HepG2 (cell line): Measurements from ENCODE around the gene GYG1. TPM values are rescaled to one million over a fixed set of nuclear protein-coding genes. Genes with fewer than 3 reads are reported as not detected.

Experiments
- GZF1 ChIP-seq: sonication (generic); formaldehyde crosslinking; IDR thresholded peaks from 2 replicates; pipeline ENCODE4 v1.5.1; 2020; ENCODE audit warnings: mild to moderate bottlenecking, missing genetic modification reagents
- HMGXB4 ChIP-seq, 2 experiments: sonication (generic) in 1 of 2; formaldehyde crosslinking in 1 of 2; IDR thresholded peaks; 2 replicates each; pipeline versions ENCODE4 v1.4.0 to v1.6.1; 2018 to 2020; ENCODE audit warnings: missing genetic modification reagents in 2 of 2, borderline replicate concordance in 1 of 2, low read depth in 1 of 2, mild to moderate bottlenecking in 1 of 2, missing biosample characterization in 1 of 2
- ISX ChIP-seq: sonication (generic); formaldehyde crosslinking; conservative IDR thresholded peaks from 2 replicates; pipeline ENCODE4 v1.5.0; 2020; ENCODE audit warnings: missing genetic modification reagents
- JDP2 ChIP-seq: sonication (generic); formaldehyde crosslinking; IDR thresholded peaks from 2 replicates; pipeline ENCODE4 v1.8.1; 2022; ENCODE audit warnings: missing genetic modification reagents, borderline replicate concordance
- MED1 ChIP-seq: sonication (generic); formaldehyde crosslinking; IDR thresholded peaks from 2 replicates; pipeline ENCODE4 v1.4.0; 2020; ENCODE audit warnings: missing genetic modification reagents
- STAG1 ChIP-seq: sonication (generic); formaldehyde crosslinking; IDR thresholded peaks from 2 replicates; pipeline ENCODE4 v1.4.0; 2020; ENCODE audit warnings: missing genetic modification reagents
- THYN1 ChIP-seq: sonication (generic); formaldehyde crosslinking; IDR thresholded peaks from 2 replicates; pipeline ENCODE4 v1.8.1; 2023; ENCODE audit warnings: low read depth, mild to moderate bottlenecking, moderate library complexity, missing genetic modification reagents, borderline replicate concordance
- TRAFD1 ChIP-seq: sonication (generic); formaldehyde crosslinking; IDR thresholded peaks from 2 replicates; pipeline ENCODE4 v1.5.1; 2020; ENCODE audit warnings: missing genetic modification reagents, mild to moderate bottlenecking, borderline replicate concordance
- XBP1 ChIP-seq: sonication (generic); formaldehyde crosslinking; IDR thresholded peaks from 2 replicates; pipeline ENCODE4 v1.5.0; 2020; ENCODE audit warnings: missing genetic modification reagents
- ZNF430 ChIP-seq: sonication (generic); formaldehyde crosslinking; IDR thresholded peaks from 2 replicates; pipeline ENCODE4 v1.9.0; 2021; ENCODE audit warnings: mild to moderate bottlenecking, missing genetic modification reagents
- ZNF513 ChIP-seq: sonication (generic); formaldehyde crosslinking; conservative IDR thresholded peaks from 2 replicates; pipeline ENCODE4 v1.5.0; 2020; ENCODE audit warnings: missing genetic modification reagents
- ZNF572 ChIP-seq: sonication (generic); formaldehyde crosslinking; IDR thresholded peaks from 2 replicates; pipeline ENCODE4 v1.5.1; 2020; ENCODE audit warnings: mild to moderate bottlenecking, missing genetic modification reagents
- ZNF619 ChIP-seq: sonication (generic); formaldehyde crosslinking; IDR thresholded peaks from 2 replicates; pipeline ENCODE4 v1.4.0; 2020; ENCODE audit warnings: mild to moderate bottlenecking, missing genetic modification reagents
- ZNF768 ChIP-seq: sonication (generic); formaldehyde crosslinking; IDR thresholded peaks from 2 replicates; pipeline ENCODE4 v1.4.0; 2020; ENCODE audit warnings: missing genetic modification reagents
- polyA plus RNA-seq, 8 experiments: library from polyadenylated mRNA; depleted of rRNA in 3 of 8; stranded (reverse) in 7 of 8; unstranded in 1 of 8; fragments of >200 nt; fragmentation: Illumina TruSeq in 4 of 8; extraction: Trizol in 4 of 8; gene quantifications; 2 replicates each; pipeline versions ENCODE4 v1.2.1 to v1.2.3, GENCODE V29; 2011 to 2016; ENCODE audit warnings: low read depth in 4 of 8, missing spikeins in 1 of 8, mixed read lengths in 1 of 8; ENCODE audit not compliant: insufficient read depth in 1 of 8
- total RNA-seq, 5 experiments: library from RNA; depleted of rRNA; stranded (reverse); fragments of >200 nt; fragmentation: Illumina TruSeq; extraction: Trizol; gene quantifications; 2 replicates each; pipeline ENCODE4 v1.2.3, GENCODE V29; 2016; ENCODE audit warnings: low read depth in 1 of 5
- TF ChIP-seq, protein P1 (sequence below): sonication (generic); formaldehyde crosslinking; IDR thresholded peaks from 2 replicates; pipeline ENCODE4 v1.4.0; 2020; ENCODE audit warnings: missing genetic modification reagents

The GYG1 gene
- total and polyA plus RNA-seq, 2 of the 13 experiments (the other 11 are each of a cell fraction or from before 2014, with no cell fraction given): 15.7 to 28.1 TPM

GRCh38 chr3:148957586-148957985 lies 33.8 kb upstream of the GYG1 start (continued):
- TF ChIP-seq HMGXB4 (CRISPR knock-in tag; IDR thresholded peaks at IDR 0.05; ENCODE audit: borderline replicate concordance in 1 of 2, low read depth in 1 of 2) (peak in 1 of 2 experiments; percentile 64; a peak in 2 of 4 replicates), ZNF572 (CRISPR knock-in tag) (no peak), TRAFD1 (CRISPR knock-in tag) (no peak), ZNF513 (CRISPR knock-in tag) (no peak), ZNF430 (no peak), JDP2 (CRISPR knock-in tag) (no peak), GZF1 (no peak), MED1 (CRISPR knock-in tag) (peak; percentile 28; the same call in 1 of the 2 replicates), ZNF768 (no peak), ISX (CRISPR knock-in tag) (no peak), STAG1 (CRISPR knock-in tag) (peak; percentile 75), ZNF619 (no peak), XBP1 (CRISPR knock-in tag) (no peak), THYN1 (no peak)
- TF ChIP-seq, protein P1, sequence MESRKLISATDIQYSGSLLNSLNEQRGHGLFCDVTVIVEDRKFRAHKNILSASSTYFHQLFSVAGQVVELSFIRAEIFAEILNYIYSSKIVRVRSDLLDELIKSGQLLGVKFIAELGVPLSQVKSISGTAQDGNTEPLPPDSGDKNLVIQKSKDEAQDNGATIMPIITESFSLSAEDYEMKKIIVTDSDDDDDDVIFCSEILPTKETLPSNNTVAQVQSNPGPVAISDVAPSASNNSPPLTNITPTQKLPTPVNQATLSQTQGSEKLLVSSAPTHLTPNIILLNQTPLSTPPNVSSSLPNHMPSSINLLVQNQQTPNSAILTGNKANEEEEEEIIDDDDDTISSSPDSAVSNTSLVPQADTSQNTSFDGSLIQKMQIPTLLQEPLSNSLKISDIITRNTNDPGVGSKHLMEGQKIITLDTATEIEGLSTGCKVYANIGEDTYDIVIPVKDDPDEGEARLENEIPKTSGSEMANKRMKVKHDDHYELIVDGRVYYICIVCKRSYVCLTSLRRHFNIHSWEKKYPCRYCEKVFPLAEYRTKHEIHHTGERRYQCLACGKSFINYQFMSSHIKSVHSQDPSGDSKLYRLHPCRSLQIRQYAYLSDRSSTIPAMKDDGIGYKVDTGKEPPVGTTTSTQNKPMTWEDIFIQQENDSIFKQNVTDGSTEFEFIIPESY (CRISPR knock-in tag): peak; percentile 70
